H1 (cell line): Measurements from ENCODE around the gene EEPD1. TPM values are rescaled to one million over a fixed set of nuclear protein-coding genes. Genes with fewer than 3 reads are reported as not detected.

Source experiments
- CTCF ChIA-PET: fragments of 300-600 bp; sonication (Branson Sonifier 250); formaldehyde crosslinking; loops from one replicate; lab custom pipeline; 2021; ENCODE audit not compliant: partially characterized antibody; lab: Charles Lee
- POLR2A ChIA-PET: fragments of 300-600 bp; sonication (Branson Sonifier 250); formaldehyde crosslinking; loops from one replicate; lab custom pipeline; 2021; ENCODE audit warnings: inconsistent platforms; ENCODE audit not compliant: partially characterized antibody; lab: Charles Lee
- DNase-seq, 2 experiments: peaks; one replicate each; pipeline versions ENCODE4 v3.0.0 to v3.0.0-alpha.2; 2010 to 2022; ENCODE audit warnings: low spot score in 2 of 2, low read depth in 1 of 2, mixed read lengths in 1 of 2
- FAIRE-seq: peaks from 2 replicates; lab custom pipeline; 2011; peaks lifted over from hg19 to GRCh38; lab: Jason Lieb, UNC
- H2AFZ ChIP-seq: 2 replicates; pipeline ENCODE4 v1.8.1; 2012; ENCODE audit warnings: low read length, inconsistent platforms
- H2AK5ac ChIP-seq: 2 replicates; pipeline ENCODE4 v1.6.1; 2013; ENCODE audit warnings: low read depth, low read length
- H2BK120ac ChIP-seq: replicated peaks from 2 replicates; pipeline ENCODE3; 2013; ENCODE audit warnings: low read depth, low read length, inconsistent platforms
- H2BK12ac ChIP-seq: 2 replicates; pipeline ENCODE4 v1.6.1; 2013; ENCODE audit warnings: low read depth, low read length
- H2BK15ac ChIP-seq: 2 replicates; pipeline ENCODE4 v1.6.1; 2013; ENCODE audit warnings: low read length
- H2BK20ac ChIP-seq: 2 replicates; pipeline ENCODE4 v1.6.1; 2013; ENCODE audit warnings: low read length
- H2BK5ac ChIP-seq: 2 replicates; pipeline ENCODE4 v1.6.1; 2013; ENCODE audit warnings: low read depth, low read length
- H3K14ac ChIP-seq: 2 replicates; pipeline ENCODE4 v1.6.1; 2013; ENCODE audit warnings: inconsistent platforms; ENCODE audit not compliant: insufficient read length
- H3K18ac ChIP-seq: 2 replicates; pipeline ENCODE4 v1.6.1; 2013; ENCODE audit warnings: low read length; ENCODE audit errors: extremely low read depth
- H3K23ac ChIP-seq: 2 replicates; pipeline ENCODE4 v1.6.1; 2013; ENCODE audit warnings: inconsistent platforms; ENCODE audit not compliant: insufficient read length
- H3K23me2 ChIP-seq: 2 replicates; pipeline ENCODE4 v1.6.1; 2013; ENCODE audit warnings: low read depth, low read length
- H3K27ac ChIP-seq: 2 replicates; pipeline ENCODE4 v1.6.1; 2011; ENCODE audit warnings: low read depth, low read length, inconsistent platforms
- H3K27me3 ChIP-seq, 4 experiments: replicated peaks in 1 of 4; 1 replicate in 1 of 4; 2 replicates in 3 of 4; pipeline versions ENCODE4 v1.6.1 to v1.8.1; 2011 to 2013; ENCODE audit warnings: low read length in 3 of 4, mild to moderate bottlenecking in 3 of 4, inconsistent platforms in 2 of 4, mixed read lengths in 2 of 4, moderate library complexity in 1 of 4; ENCODE audit not compliant: control insufficient read depth in 3 of 4, insufficient read depth in 3 of 4; ENCODE audit errors: extremely low read depth in 1 of 4
- H3K36me3 ChIP-seq, 4 experiments: 2 replicates each; pipeline versions ENCODE4 v1.6.1 to v1.8.1; 2011 to 2013; ENCODE audit warnings: mild to moderate bottlenecking in 4 of 4, low read length in 3 of 4, moderate library complexity in 2 of 4, control low read depth in 1 of 4, inconsistent platforms in 1 of 4; ENCODE audit not compliant: insufficient read depth in 4 of 4, control insufficient read depth in 2 of 4
- H3K4ac ChIP-seq: replicated peaks from 2 replicates; pipeline ENCODE3; 2013; ENCODE audit warnings: low read length, low read depth, mixed read lengths, inconsistent platforms; ENCODE audit not compliant: insufficient read length
- H3K4me1 ChIP-seq, 4 experiments: replicated peaks in 1 of 4; 1 replicate in 1 of 4; 2 replicates in 3 of 4; pipeline versions ENCODE4 v1.6.1 to v1.8.1; 2011 to 2013; ENCODE audit warnings: low read length in 3 of 4, inconsistent platforms in 2 of 4, mixed read lengths in 1 of 4; ENCODE audit not compliant: insufficient read depth in 4 of 4, control insufficient read depth in 3 of 4
- H3K4me2 ChIP-seq, 2 experiments: 2 replicates each; pipeline versions ENCODE4 v1.6.1 to v1.8.1; 2011 to 2013; ENCODE audit warnings: low read depth in 2 of 2, low read length in 2 of 2, control low read depth in 1 of 2, inconsistent platforms in 1 of 2, mild to moderate bottlenecking in 1 of 2; ENCODE audit not compliant: insufficient read depth in 1 of 2
- H3K4me3 ChIP-seq, 4 experiments: fragments of 200-600, 300-600 bp in 1 of 4; sonication (generic), shearing (Covaris generic), sonication (Bioruptor Twin) in 1 of 4; 2 replicates each; pipeline versions ENCODE4 v1.5.1 to v1.8.1; 2011 to 2016; ENCODE audit warnings: low read length in 4 of 4, low read depth in 3 of 4, control low read depth in 2 of 4, inconsistent platforms in 2 of 4, mild to moderate bottlenecking in 2 of 4, mixed read lengths in 1 of 4, moderate library complexity in 1 of 4; ENCODE audit not compliant: insufficient read depth in 2 of 4; ENCODE audit errors: extremely low read depth in 1 of 4
- H3K56ac ChIP-seq: replicated peaks from 2 replicates; pipeline ENCODE3; 2013; ENCODE audit warnings: low read depth, mild to moderate bottlenecking, mixed read lengths, low read length, inconsistent platforms; ENCODE audit not compliant: insufficient read length
- H3K79me1 ChIP-seq: 2 replicates; pipeline ENCODE4 v1.6.1; 2013; ENCODE audit warnings: low read depth, low read length, control low read depth
- H3K79me2 ChIP-seq, 2 experiments: 2 replicates each; pipeline versions ENCODE4 v1.6.1 to v1.8.1; 2012 to 2013; ENCODE audit warnings: low read length in 2 of 2, mild to moderate bottlenecking in 2 of 2, inconsistent platforms in 1 of 2; ENCODE audit not compliant: insufficient read depth in 2 of 2, control insufficient read depth in 1 of 2
- H3K9ac ChIP-seq, 4 experiments: replicated peaks in 1 of 4; 1 replicate in 1 of 4; 2 replicates in 3 of 4; pipeline versions ENCODE4 v1.6.1 to v1.8.1; 2011 to 2013; ENCODE audit warnings: low read depth in 3 of 4, low read length in 3 of 4, control low read depth in 2 of 4, mild to moderate bottlenecking in 2 of 4, moderate library complexity in 2 of 4, inconsistent platforms in 1 of 4; ENCODE audit errors: extremely low read depth in 1 of 4
- H3K9me3 ChIP-seq, 2 experiments: 2 replicates each; pipeline versions ENCODE4 v1.6.1 to v1.8.1; 2012 to 2013; ENCODE audit warnings: mild to moderate bottlenecking in 2 of 2, moderate library complexity in 2 of 2, control low read depth in 1 of 2, inconsistent platforms in 1 of 2, low read depth in 1 of 2, low read length in 1 of 2, mixed read lengths in 1 of 2; ENCODE audit not compliant: insufficient read depth in 2 of 2
- H4K20me1 ChIP-seq, 2 experiments: replicated peaks in 1 of 2; 2 replicates each; pipeline versions ENCODE3 to v1.8.1; 2011 to 2013; ENCODE audit warnings: inconsistent platforms in 2 of 2, low read length in 2 of 2, mild to moderate bottlenecking in 1 of 2; ENCODE audit not compliant: insufficient read depth in 2 of 2, control insufficient read depth in 1 of 2
- H4K5ac ChIP-seq: 2 replicates; pipeline ENCODE4 v1.6.1; 2013; ENCODE audit warnings: low read length, low read depth, mixed read lengths, inconsistent platforms; ENCODE audit not compliant: insufficient read length
- H4K8ac ChIP-seq: 2 replicates; pipeline ENCODE4 v1.8.0; 2013; ENCODE audit warnings: mild to moderate bottlenecking, moderate library complexity, low read length, inconsistent platforms; ENCODE audit not compliant: insufficient read depth; ENCODE audit errors: extremely low read depth
- H4K91ac ChIP-seq: replicated peaks from 2 replicates; pipeline ENCODE3; 2013; ENCODE audit warnings: low read length, mixed read lengths, inconsistent platforms; ENCODE audit not compliant: insufficient read length
- ASH2L ChIP-seq: fragments of 200-600, 300-600 bp; sonication (generic); IDR thresholded peaks from one replicate; pipeline ENCODE4 v1.7.1; 2017; ENCODE audit warnings: low read length
- ATF2 ChIP-seq: IDR thresholded peaks from 2 replicates; pipeline ENCODE4 v1.6.1; 2012; ENCODE audit warnings: low read length, inconsistent platforms
- CEBPB ChIP-seq: IDR thresholded peaks from 2 replicates; pipeline ENCODE4 v1.6.1; 2012; ENCODE audit warnings: low read depth, low read length
- HDAC2 ChIP-seq, 2 experiments: fragments of 300-600 bp in 1 of 2; sonication (generic) in 1 of 2; IDR thresholded peaks; 2 replicates each; pipeline ENCODE4 v1.6.1; 2011 to 2012; ENCODE audit warnings: low read depth in 2 of 2, low read length in 2 of 2, mild to moderate bottlenecking in 2 of 2, moderate library complexity in 2 of 2, borderline replicate concordance in 1 of 2, inconsistent platforms in 1 of 2
- KDM1A ChIP-seq: fragments of 200-600, 300-600 bp; sonication (generic); IDR thresholded peaks from 2 replicates; pipeline ENCODE4 v1.7.1; 2016; ENCODE audit warnings: mild to moderate bottlenecking, low read length, borderline replicate concordance
- KDM5A ChIP-seq: fragments of 200-600 bp; IDR thresholded peaks from 2 replicates; pipeline ENCODE4 v1.7.1; 2012; ENCODE audit warnings: mild to moderate bottlenecking, low read length, inconsistent platforms, mixed read lengths
- POLR2A ChIP-seq, 2 experiments: IDR thresholded peaks; 1 replicate in 1 of 2; 2 replicates in 1 of 2; pipeline ENCODE4 v1.6.1; 2011; ENCODE audit warnings: low read depth in 2 of 2, low read length in 2 of 2, mild to moderate bottlenecking in 2 of 2; ENCODE audit errors: control extremely low read depth in 1 of 2
- POLR2AphosphoS5 ChIP-seq: IDR thresholded peaks from 2 replicates; pipeline ENCODE4 v1.6.1; 2011; ENCODE audit warnings: low read depth, low read length
- RXRA ChIP-seq: IDR thresholded peaks from 2 replicates; pipeline ENCODE4 v1.6.1; 2011; ENCODE audit warnings: low read depth, mild to moderate bottlenecking, low read length, moderate library complexity; ENCODE audit not compliant: insufficient read depth
- WGBS, 2 experiments: shearing (Covaris generic) in 1 of 2; methylation state at CpG; one replicate each; pipeline versions ENCODE4 v1.1.6 to v1.1.7; 2013 to 2015; ENCODE audit warnings: low lambda C conversion rate in 2 of 2, mixed read lengths in 2 of 2, inconsistent platforms in 1 of 2, low coverage in 1 of 2, missing lambda C conversion rate in 1 of 2; ENCODE audit not compliant: insufficient replicate concordance in 2 of 2, insufficient coverage in 1 of 2, insufficient read length in 1 of 2; ENCODE audit errors: extremely low coverage in 1 of 2, missing lambda C conversion rate in 1 of 2; 5-methylcytosine and 5-hydroxymethylcytosine counted together
- polyA plus RNA-seq, 7 experiments: library from polyadenylated mRNA; depleted of rRNA in 3 of 7; stranded (reverse) in 5 of 7; unstranded in 2 of 7; fragments of >200 nt in 5 of 7; fragments of 200-250 nt in 2 of 7; gene quantifications; 1 replicate in 5 of 7; 2 replicates in 1 of 7; 4 replicates in 1 of 7; pipeline versions ENCODE4 v1.2.1 to v1.2.3, GENCODE V29; 2011 to 2013; ENCODE audit warnings: missing spikeins in 2 of 7, mixed read lengths in 2 of 7
- total RNA-seq: library from RNA; stranded (reverse); fragmentation: NEBNext Ultra II Directional; extraction: Animal tissue kit (Norgen Biotek cat#: 25700); gene quantifications from 2 replicates; pipeline ENCODE4 v1.2.1, GENCODE V29; 2021

Gene EEPD1
- total and polyA plus RNA-seq, 2 of the 8 experiments (the other 6 are each of a cell fraction or from before 2014, with no cell fraction given): 3.1 to 7.8 TPM

GRCh38 chr7:36316319-36316718, 163.3 kb downstream of the EEPD1 start:
- Histone ChIP-seq H3K4ac (no peak overlapping the region), H2BK20ac (no peak overlapping the region), H3K9me3 (no peaks in the 10 kb centered on the region), H3K23ac (no peak overlapping the region), H3K79me2 (no peaks in the 10 kb centered on the region), H3K79me1 (no peaks in the 10 kb centered on the region), H3K23me2 (no peaks in the 10 kb centered on the region), H3K14ac (no peak overlapping the region), H2AFZ (no peak overlapping the region), H4K8ac (no peak overlapping the region), H3K18ac (peak overlapping the region; percentile 32; the same call in 1 of the 2 replicates), H4K91ac (no peak overlapping the region), H2BK15ac (no peak overlapping the region), H3K56ac (no peak overlapping the region), H3K9ac (no peak overlapping the region), H3K4me3 (no peak overlapping the region), H2BK120ac (no peak overlapping the region), H3K27me3 (no peaks in the 10 kb centered on the region), H3K4me1 (peaks cover 0 to 3% (median 0%) of the 10 kb centered on the region in 4 experiments; a peak in 3 of 7 replicates), H4K20me1 (no peaks in the 10 kb centered on the region), H3K27ac (no peak overlapping the region), H2BK5ac (no peak overlapping the region), H3K36me3 (no peaks in the 10 kb centered on the region), H2BK12ac (no peak overlapping the region), H2AK5ac (no peak overlapping the region), H3K4me2 (no peak overlapping the region), H4K5ac (no peak overlapping the region)
- TF ChIP-seq RXRA (no peak), KDM1A (no peak), POLR2A (IDR thresholded peaks at IDR 0.05; ENCODE audit: control extremely low read depth in 1 of 2, low read depth in 2 of 2, low read length in 2 of 2) (no peak), CEBPB (no peak), HDAC2 (IDR thresholded peaks at IDR 0.05; ENCODE audit: borderline replicate concordance in 1 of 2, low read depth in 2 of 2, low read length in 2 of 2) (no peak), POLR2AphosphoS5 (no peak), ATF2 (no peak), KDM5A (no peak), ASH2L (no peak)
- ChIA-PET POLR2A (no interaction called here), CTCF (interaction anchor here (0.9 to 11.1 kb wide), 9 partner anchors 9 to 331 kb away, joined by 3 to 80 read pairs (median 4); a partner anchor contains a TSS)
- DNase-seq: no peak
- 89% methylated on average over 7 of the region's 7 CpGs; no CpG with 5 or more reads in 1 of the 2 experiments for WGBS, 2 experiments
- no peak for FAIRE-seq
